ENCODE results near the gene CDK17.
"Not testable (repeated sequence)": the region's sequence is repeated elsewhere in the genome, so short reads cannot be mapped to it uniquely, and the experiment has no call there.

Gene CDK17

GRCh38 chr12:96383991-96384390 lies 16.2 kb downstream of the CDK17 start:
- no peak for DNase-seq

- no peak for DNase-seq
These were observed 16.9 kb downstream of the CDK17 start for GRCh38 chr12:96383371-96383770.

- DNase-seq: not testable (repeated sequence)
These were observed 20.5 kb downstream of the CDK17 start for GRCh38 chr12:96379743-96380142.

- no peak for DNase-seq
These were observed 21.9 kb downstream of the CDK17 start for GRCh38 chr12:96378319-96378718.

- no peak for DNase-seq
These were observed 23.4 kb downstream of the CDK17 start for GRCh38 chr12:96376865-96377264.

- DNase-seq: no peak
These were observed 24.2 kb downstream of the CDK17 start for GRCh38 chr12:96375841-96376604.

GRCh38 chr12:96375170-96375569 lies 25.1 kb downstream of the CDK17 start:
- no peak for DNase-seq

GRCh38 chr12:96371790-96372699 lies 28.2 kb downstream of the CDK17 start:
- no peak for DNase-seq

- DNase-seq: no peak
These were observed 29.0 kb downstream of the CDK17 start for GRCh38 chr12:96371138-96371789.

GRCh38 chr12:96368687-96369086 lies 31.6 kb downstream of the CDK17 start:
- no peak for DNase-seq

- DNase-seq: no peak
These were observed 32.0 kb downstream of the CDK17 start for GRCh38 chr12:96368233-96368632.

- no peak for DNase-seq
These were observed 33.9 kb downstream of the CDK17 start for GRCh38 chr12:96366381-96366654.

- no peak for DNase-seq
These were observed 34.4 kb downstream of the CDK17 start for GRCh38 chr12:96365604-96366380.

- no peak for DNase-seq
These were observed 36.0 kb downstream of the CDK17 start for GRCh38 chr12:96364092-96364700.

GRCh38 chr12:96361074-96361473 lies 39.2 kb downstream of the CDK17 start:
- no peak for DNase-seq

- DNase-seq: no peak
These were observed 39.7 kb downstream of the CDK17 start for GRCh38 chr12:96360550-96360949.

- DNase-seq: no peak
These were observed 40.9 kb downstream of the CDK17 start for GRCh38 chr12:96359328-96359727.

GRCh38 chr12:96356831-96357230 lies 43.4 kb downstream of the CDK17 start:
- DNase-seq: no peak

GRCh38 chr12:96354844-96355534 lies 45.2 kb downstream of the CDK17 start:
- DNase-seq: no peak

GRCh38 chr12:96354326-96354725 lies 45.9 kb downstream of the CDK17 start:
- DNase-seq: no peak

- no peak for DNase-seq
These were observed 47.9 kb downstream of the CDK17 start for GRCh38 chr12:96352161-96352835.

All from activated CD4-positive, CD25-positive, alpha-beta regulatory T cell treated with anti-CD3 and anti-CD28 coated beads, Interleukin-2, amount 50 U/mL, for 72 hours (primary cell).